ENCODE results near the gene CD163L1. TPM values are rescaled to one million over a fixed set of nuclear protein-coding genes. Genes with fewer than 3 reads are reported as not detected.

The CD163L1 gene
- polyA plus RNA-seq, 1 donor (not counting 4 experiments of a cell fraction or from before 2014, with no cell fraction given): 0.62 TPM

- DNase-seq (ENCODE audit: low read depth, low spot score): no peak
- no peaks in the 10 kb centered on the region for H3K27me3 ChIP-seq (ENCODE audit: control insufficient read depth, extremely low read depth, insufficient read depth, low read length)
- H3K27ac ChIP-seq (ENCODE audit: control insufficient read depth, insufficient read depth, low read length): no peak overlapping the region
- no peak overlapping the region for H2AFZ ChIP-seq (ENCODE audit: control insufficient read depth, low read length)
- H3K36me3 ChIP-seq (ENCODE audit: control insufficient read depth in 2 of 2, extremely low read depth in 1 of 2, insufficient read depth in 2 of 2, low read length in 2 of 2): no peaks in the 10 kb centered on the region
- H3K4me1 ChIP-seq (ENCODE audit: control insufficient read depth, extremely low read depth, insufficient read depth, low read length): no peaks in the 10 kb centered on the region
- TF ChIP-seq CTCF (optimal IDR thresholded peaks at IDR 0.05 in 1 of 3, IDR thresholded peaks at IDR 0.05 in 1 of 3, conservative IDR thresholded peaks at IDR 0.05 in 1 of 3; ENCODE audit: extremely low read depth in 1 of 3, insufficient read depth in 2 of 3, low read length in 3 of 3) (no peak), EZH2 (IDR thresholded peaks at IDR 0.05; ENCODE audit: low read length) (no peak)
- H3K9me1 ChIP-seq (ENCODE audit: control insufficient read depth, extremely low read depth, insufficient read depth, low read length): no peaks in the 10 kb centered on the region
- no peaks in the 10 kb centered on the region for H4K20me1 ChIP-seq (ENCODE audit: control insufficient read depth, extremely low read depth, insufficient read depth, low read length)
- FAIRE-seq: no peak
- H3K9me3 ChIP-seq (ENCODE audit: control insufficient read depth, low read depth, low read length): no peaks in the 10 kb centered on the region
- dilution Hi-C loops (cut with MboI; ENCODE audit: extremely low pct_ligation_motif_present, low sequenced_read_pairs): no loop called here
- no peaks in the 10 kb centered on the region for H3K79me2 ChIP-seq (ENCODE audit: control insufficient read depth, insufficient read depth, low read length)
- no peak overlapping the region for H3K4me2 ChIP-seq (ENCODE audit: control insufficient read depth, extremely low read depth, insufficient read depth, low read depth, low read length)
- H3K4me3 ChIP-seq (ENCODE audit: control insufficient read depth in 2 of 3, extremely low read depth in 1 of 3, insufficient read depth in 2 of 3, low read depth in 1 of 3, low read length in 3 of 3): no peak overlapping the region
- no peak overlapping the region for H3K9ac ChIP-seq (ENCODE audit: control insufficient read depth, extremely low read depth, insufficient read depth, low read length)
These were observed 116.0 kb downstream of the CD163L1 start for GRCh38 chr12:7327918-7328317.

GRCh38 chr12:7324176-7324575 is 119.8 kb downstream of the CD163L1 start:
- Histone ChIP-seq H3K4me1 (ENCODE audit: control insufficient read depth, extremely low read depth, insufficient read depth, low read length) (no peaks in the 10 kb centered on the region), H3K36me3 (ENCODE audit: control insufficient read depth in 2 of 2, extremely low read depth in 1 of 2, insufficient read depth in 2 of 2, low read length in 2 of 2) (no peaks in the 10 kb centered on the region), H3K9me3 (ENCODE audit: control insufficient read depth, low read depth, low read length) (no peaks in the 10 kb centered on the region), H3K4me3 (ENCODE audit: control insufficient read depth in 2 of 3, extremely low read depth in 1 of 3, insufficient read depth in 2 of 3, low read depth in 1 of 3, low read length in 3 of 3) (no peak overlapping the region), H3K4me2 (ENCODE audit: control insufficient read depth, extremely low read depth, insufficient read depth, low read depth, low read length) (no peak overlapping the region), H3K9me1 (ENCODE audit: control insufficient read depth, extremely low read depth, insufficient read depth, low read length) (no peaks in the 10 kb centered on the region), H3K79me2 (ENCODE audit: control insufficient read depth, insufficient read depth, low read length) (no peaks in the 10 kb centered on the region), H4K20me1 (ENCODE audit: control insufficient read depth, extremely low read depth, insufficient read depth, low read length) (no peaks in the 10 kb centered on the region), H3K27me3 (ENCODE audit: control insufficient read depth, extremely low read depth, insufficient read depth, low read length) (no peaks in the 10 kb centered on the region), H2AFZ (ENCODE audit: control insufficient read depth, low read length) (no peak overlapping the region), H3K27ac (ENCODE audit: control insufficient read depth, insufficient read depth, low read length) (no peak overlapping the region), H3K9ac (ENCODE audit: control insufficient read depth, extremely low read depth, insufficient read depth, low read length) (no peak overlapping the region)
- FAIRE-seq (no peak), DNase-seq (ENCODE audit: low read depth, low spot score) (no peak)
- dilution Hi-C loops (cut with MboI; ENCODE audit: extremely low pct_ligation_motif_present, low sequenced_read_pairs): no loop called here
- TF ChIP-seq EZH2 (IDR thresholded peaks at IDR 0.05; ENCODE audit: low read length) (no peak), CTCF (optimal IDR thresholded peaks at IDR 0.05 in 1 of 3, IDR thresholded peaks at IDR 0.05 in 1 of 3, conservative IDR thresholded peaks at IDR 0.05 in 1 of 3; ENCODE audit: extremely low read depth in 1 of 3, insufficient read depth in 2 of 3, low read length in 3 of 3) (no peak)

All from keratinocyte (primary cell).